ENCODE data around the gene KRT7.

Gene KRT7

GRCh38 chr12:52193532-52193931, 39.5 kb upstream of the KRT7 start:
- Mint-ChIP-seq H3K27me3 (peaks cover 7% of the 10 kb centered on the region), H3K27ac (no peak overlapping the region), H3K4me1 (ENCODE audit: low read depth) (peaks cover 96% of the 10 kb centered on the region), H3K9me3 (no peaks in the 10 kb centered on the region), H3K36me3 (ENCODE audit: low read depth) (no peaks in the 10 kb centered on the region), H3K4me3 (no peak overlapping the region)
- intact Hi-C loops (cut with micrococcal nuclease), result no loop called here

- Mint-ChIP-seq H3K4me1 (ENCODE audit: low read depth) (peaks cover 96% of the 10 kb centered on the region), H3K27ac (peak overlapping the region; percentile 8), H3K4me3 (no peak overlapping the region), H3K36me3 (ENCODE audit: low read depth) (no peaks in the 10 kb centered on the region), H3K27me3 (peaks cover 7% of the 10 kb centered on the region), H3K9me3 (no peaks in the 10 kb centered on the region)
- intact Hi-C loops (cut with micrococcal nuclease), result no loop called here
Observed at GRCh38 chr12:52193991-52194390, 39.1 kb upstream of the KRT7 start.

GRCh38 chr12:52195065-52195730, 37.8 kb upstream of the KRT7 start:
- no peaks in the 10 kb centered on the region for H3K36me3 Mint-ChIP-seq (ENCODE audit: low read depth)
- H3K9me3 Mint-ChIP-seq, result no peaks in the 10 kb centered on the region
- peaks cover 96% of the 10 kb centered on the region for H3K4me1 Mint-ChIP-seq (ENCODE audit: low read depth)
- H3K4me3 Mint-ChIP-seq, result no peak overlapping the region
- H3K27ac Mint-ChIP-seq, result peak overlapping the region; percentile 8
- intact Hi-C loops (cut with micrococcal nuclease), result no loop called here
- H3K27me3 Mint-ChIP-seq, result peaks cover 7% of the 10 kb centered on the region

GRCh38 chr12:52197371-52198231, 35.4 kb upstream of the KRT7 start:
- Mint-ChIP-seq H3K4me1 (ENCODE audit: low read depth) (peaks cover 99% of the 10 kb centered on the region), H3K36me3 (ENCODE audit: low read depth) (no peaks in the 10 kb centered on the region), H3K4me3 (no peak overlapping the region), H3K27me3 (peaks cover 9% of the 10 kb centered on the region), H3K27ac (peak overlapping the region; percentile 34), H3K9me3 (no peaks in the 10 kb centered on the region)
- intact Hi-C loops (cut with micrococcal nuclease), result no loop called here

- H3K27ac Mint-ChIP-seq, result peak overlapping the region; percentile 34
- intact Hi-C loops (cut with micrococcal nuclease), result no loop called here
- no peaks in the 10 kb centered on the region for H3K36me3 Mint-ChIP-seq (ENCODE audit: low read depth)
- H3K4me1 Mint-ChIP-seq (ENCODE audit: low read depth), result peaks cover 99% of the 10 kb centered on the region
- no peaks in the 10 kb centered on the region for H3K9me3 Mint-ChIP-seq
- no peak overlapping the region for H3K4me3 Mint-ChIP-seq
- H3K27me3 Mint-ChIP-seq, result peaks cover 5% of the 10 kb centered on the region
Observed at GRCh38 chr12:52198454-52199215, 34.4 kb upstream of the KRT7 start.

GRCh38 chr12:52199294-52199919, 33.6 kb upstream of the KRT7 start:
- Mint-ChIP-seq H3K4me3 (no peak overlapping the region), H3K4me1 (ENCODE audit: low read depth) (peaks cover 97% of the 10 kb centered on the region), H3K27ac (peak overlapping the region; percentile 34), H3K9me3 (no peaks in the 10 kb centered on the region), H3K27me3 (peaks cover 3% of the 10 kb centered on the region), H3K36me3 (ENCODE audit: low read depth) (no peaks in the 10 kb centered on the region)
- intact Hi-C loops (cut with micrococcal nuclease), result no loop called here

- intact Hi-C loops (cut with micrococcal nuclease), result no loop called here
- H3K27ac Mint-ChIP-seq, result peak overlapping the region; percentile 65
- H3K9me3 Mint-ChIP-seq, result no peaks in the 10 kb centered on the region
- H3K36me3 Mint-ChIP-seq (ENCODE audit: low read depth), result no peaks in the 10 kb centered on the region
- H3K4me3 Mint-ChIP-seq, result no peak overlapping the region
- H3K4me1 Mint-ChIP-seq (ENCODE audit: low read depth), result peaks cover 89% of the 10 kb centered on the region
- H3K27me3 Mint-ChIP-seq, result peaks cover 3% of the 10 kb centered on the region
Observed at GRCh38 chr12:52200086-52200780, 32.8 kb upstream of the KRT7 start.

- intact Hi-C loops (cut with micrococcal nuclease), result no loop called here
- Mint-ChIP-seq H3K27ac (peak overlapping the region; percentile 65), H3K36me3 (ENCODE audit: low read depth) (no peaks in the 10 kb centered on the region), H3K27me3 (peaks cover 3% of the 10 kb centered on the region), H3K4me3 (no peak overlapping the region), H3K4me1 (ENCODE audit: low read depth) (peaks cover 89% of the 10 kb centered on the region), H3K9me3 (no peaks in the 10 kb centered on the region)
Observed at GRCh38 chr12:52200781-52201450, 32.1 kb upstream of the KRT7 start.

- peaks cover 89% of the 10 kb centered on the region for H3K4me1 Mint-ChIP-seq (ENCODE audit: low read depth)
- no peak overlapping the region for H3K4me3 Mint-ChIP-seq
- H3K9me3 Mint-ChIP-seq, result no peaks in the 10 kb centered on the region
- no peaks in the 10 kb centered on the region for H3K36me3 Mint-ChIP-seq (ENCODE audit: low read depth)
- peaks cover 3% of the 10 kb centered on the region for H3K27me3 Mint-ChIP-seq
- intact Hi-C loops (cut with micrococcal nuclease), result no loop called here
- peak overlapping the region; percentile 65 for H3K27ac Mint-ChIP-seq
Observed at GRCh38 chr12:52201451-52201839, 31.6 kb upstream of the KRT7 start.

- intact Hi-C loops (cut with micrococcal nuclease), result no loop called here
- Mint-ChIP-seq H3K4me3 (no peak overlapping the region), H3K27ac (peak overlapping the region; percentile 65), H3K27me3 (peaks cover 4% of the 10 kb centered on the region), H3K9me3 (no peaks in the 10 kb centered on the region), H3K36me3 (ENCODE audit: low read depth) (no peaks in the 10 kb centered on the region), H3K4me1 (ENCODE audit: low read depth) (peaks cover 88% of the 10 kb centered on the region)
Observed at GRCh38 chr12:52202361-52203078, 30.5 kb upstream of the KRT7 start.

GRCh38 chr12:52203079-52203921, 29.7 kb upstream of the KRT7 start:
- H3K4me1 Mint-ChIP-seq (ENCODE audit: low read depth), result peaks cover 88% of the 10 kb centered on the region
- H3K27ac Mint-ChIP-seq, result peak overlapping the region; percentile 65
- no peak overlapping the region for H3K4me3 Mint-ChIP-seq
- H3K27me3 Mint-ChIP-seq, result peaks cover 4% of the 10 kb centered on the region
- H3K36me3 Mint-ChIP-seq (ENCODE audit: low read depth), result no peaks in the 10 kb centered on the region
- no peaks in the 10 kb centered on the region for H3K9me3 Mint-ChIP-seq
- intact Hi-C loops (cut with micrococcal nuclease), result no loop called here
